Fibroblast of villous mesenchyme (primary cell): ENCODE measurements around the gene COL23A1. TPM values are rescaled to one million over a fixed set of nuclear protein-coding genes. Genes with fewer than 3 reads are reported as not detected.

Experiments
- DNase-seq: peaks from one replicate; pipeline ENCODE4 v3.0.0-alpha.2; 2010; ENCODE audit warnings: low read depth
- H3K4me3 ChIP-seq: 2 replicates; pipeline ENCODE4 v1.5.1; 2011; ENCODE audit warnings: low read depth, mild to moderate bottlenecking, low read length
- CTCF ChIP-seq: IDR thresholded peaks from 2 replicates; pipeline ENCODE4 v1.5.1; 2012; ENCODE audit warnings: low read depth, mild to moderate bottlenecking, low read length; ENCODE audit not compliant: insufficient read depth
- total RNA-seq: library from RNA; depleted of rRNA; stranded (reverse); fragments of >200 nt; gene quantifications from 2 replicates; pipeline ENCODE4 v1.2.3, GENCODE V29; 2012

Gene COL23A1
- total RNA-seq, 1 donor: not detected

- no peak for TF ChIP-seq CTCF
- no peak overlapping the region for H3K4me3 ChIP-seq
- DNase-seq: no peak
These were observed 116.3 kb downstream of the COL23A1 start for GRCh38 chr5:178473854-178474253.

- no peak for TF ChIP-seq CTCF
- no peak for DNase-seq
- no peak overlapping the region for H3K4me3 ChIP-seq
These were observed 118.1 kb downstream of the COL23A1 start for GRCh38 chr5:178472138-178472537.

- H3K4me3 ChIP-seq: no peak overlapping the region
These were observed 118.5 kb downstream of the COL23A1 start for GRCh38 chr5:178471711-178472110.

GRCh38 chr5:178470760-178471025, 119.5 kb downstream of the COL23A1 start:
- H3K4me3 ChIP-seq: no peak overlapping the region
- DNase-seq: no peak
- no peak for TF ChIP-seq CTCF

More at GRCh38 chr5:178471711-178472110, 118.5 kb downstream of the COL23A1 start:
- DNase-seq: no peak
- TF ChIP-seq CTCF: no peak

- no peak for DNase-seq
- H3K4me3 ChIP-seq: no peak overlapping the region
- TF ChIP-seq CTCF: no peak
These were observed 120.0 kb downstream of the COL23A1 start for GRCh38 chr5:178469975-178470759.

- no peak for TF ChIP-seq CTCF
These were observed 120.9 kb downstream of the COL23A1 start for GRCh38 chr5:178469011-178469974.

More at GRCh38 chr5:178469011-178469974, 120.9 kb downstream of the COL23A1 start:
- DNase-seq: no peak
- no peak overlapping the region for H3K4me3 ChIP-seq
